Measurements from ENCODE around the gene SLC1A1.
A peak's percentile ranks its signal among the peaks of the same experiment; 100 is the strongest.

Gene SLC1A1

GRCh38 chr9:4547016-4547415 is 56.7 kb downstream of the SLC1A1 start:
- no peak for DNase-seq

GRCh38 chr9:4548811-4549725 is 58.8 kb downstream of the SLC1A1 start:
- DNase-seq, result peak; percentile 12

GRCh38 chr9:4549751-4550295 is 59.6 kb downstream of the SLC1A1 start:
- no peak for DNase-seq

- DNase-seq, result peak; percentile 24
Measured at GRCh38 chr9:4550777-4551484, 60.7 kb downstream of the SLC1A1 start.

- no peak for DNase-seq
Measured at GRCh38 chr9:4553951-4554381, 63.7 kb downstream of the SLC1A1 start.

- peak; percentile 52 for DNase-seq
Measured at GRCh38 chr9:4555236-4555635, 65.0 kb downstream of the SLC1A1 start.

- DNase-seq, result no peak
Measured at GRCh38 chr9:4558371-4558998, 68.2 kb downstream of the SLC1A1 start.

GRCh38 chr9:4559261-4560182 is 69.3 kb downstream of the SLC1A1 start:
- no peak for DNase-seq

- no peak for DNase-seq
Measured at GRCh38 chr9:4563105-4563504, 72.8 kb downstream of the SLC1A1 start.

GRCh38 chr9:4566806-4567205 is 76.5 kb downstream of the SLC1A1 start:
- no peak for DNase-seq

- DNase-seq, result no peak
Measured at GRCh38 chr9:4567601-4568000, 77.3 kb downstream of the SLC1A1 start.

- DNase-seq, result no peak
Measured at GRCh38 chr9:4569101-4569500, 78.8 kb downstream of the SLC1A1 start.

GRCh38 chr9:4572184-4572826 is 82.0 kb downstream of the SLC1A1 start:
- peak; percentile 55 for DNase-seq

- DNase-seq, result no peak
Measured at GRCh38 chr9:4573176-4573575, 82.9 kb downstream of the SLC1A1 start.

- no peak for DNase-seq
Measured at GRCh38 chr9:4573634-4574389, 83.5 kb downstream of the SLC1A1 start.

GRCh38 chr9:4574657-4575243 is 84.5 kb downstream of the SLC1A1 start:
- DNase-seq, result no peak

GRCh38 chr9:4575997-4576396 is 85.7 kb downstream of the SLC1A1 start:
- DNase-seq, result no peak

- no peak for DNase-seq
Measured at GRCh38 chr9:4576448-4576847, 86.2 kb downstream of the SLC1A1 start.

GRCh38 chr9:4579001-4579400 is 88.7 kb downstream of the SLC1A1 start:
- DNase-seq, result no peak

GRCh38 chr9:4581035-4581760 is 90.9 kb downstream of the SLC1A1 start:
- no peak for DNase-seq

All from CD4-positive, alpha-beta T cell treated with Interleukin-17A for 4 hours (primary cell).